RWPE2 (cell line): ENCODE measurements around the gene GAL3ST3.

Experiments used
- ATAC-seq: fragments of 200-7000 bp; cut with Tn5 transposase; 3 replicates; pipeline ENCODE4 v1.9.1; 2021; ENCODE audit warnings: low read depth
- DNase-seq: peaks from one replicate; pipeline ENCODE4 v3.0.0-alpha.2; 2020; ENCODE audit warnings: low spot score
- H3K27ac ChIP-seq: fragments of 450-650 bp; 2 replicates; pipeline ENCODE4 v1.5.1; 2017; ENCODE audit warnings: mild to moderate bottlenecking; ENCODE audit not compliant: poor library complexity, severe bottlenecking
- H3K27me3 ChIP-seq: fragments of 250-450 bp; sonication (Bioruptor Pico); 2 replicates; pipeline ENCODE4 v1.5.1; 2021; ENCODE audit warnings: mild to moderate bottlenecking, moderate library complexity; ENCODE audit not compliant: insufficient read depth, poor library complexity, severe bottlenecking
- H3K36me3 ChIP-seq: fragments of 250-450 bp; sonication (Bioruptor Pico); 2 replicates; pipeline ENCODE4 v1.5.1; 2020; ENCODE audit warnings: low read depth, mild to moderate bottlenecking, moderate library complexity
- H3K4me1 ChIP-seq: fragments of 250-450 bp; sonication (Bioruptor Pico); 2 replicates; pipeline ENCODE4 v1.5.1; 2021; ENCODE audit warnings: mild to moderate bottlenecking, moderate library complexity; ENCODE audit not compliant: insufficient read depth, poor library complexity, severe bottlenecking
- H3K4me3 ChIP-seq: fragments of 250-450 bp; sonication (Bioruptor Pico); 2 replicates; pipeline ENCODE4 v1.5.1; 2021; ENCODE audit warnings: mild to moderate bottlenecking, moderate library complexity; ENCODE audit not compliant: severe bottlenecking
- H3K9me3 ChIP-seq: fragments of 250-450 bp; sonication (Bioruptor Pico); 2 replicates; pipeline ENCODE4 v1.5.1; 2021; ENCODE audit warnings: mild to moderate bottlenecking, moderate library complexity; ENCODE audit not compliant: severe bottlenecking
- TF ChIP-seq, protein P1 (sequence below): fragments of 450-650 bp; IDR thresholded peaks from one replicate; pipeline ENCODE4 v1.5.1; 2017; ENCODE audit warnings: mild to moderate bottlenecking, moderate library complexity; ENCODE audit not compliant: poor library complexity, severe bottlenecking

The GAL3ST3 gene

DNA sequence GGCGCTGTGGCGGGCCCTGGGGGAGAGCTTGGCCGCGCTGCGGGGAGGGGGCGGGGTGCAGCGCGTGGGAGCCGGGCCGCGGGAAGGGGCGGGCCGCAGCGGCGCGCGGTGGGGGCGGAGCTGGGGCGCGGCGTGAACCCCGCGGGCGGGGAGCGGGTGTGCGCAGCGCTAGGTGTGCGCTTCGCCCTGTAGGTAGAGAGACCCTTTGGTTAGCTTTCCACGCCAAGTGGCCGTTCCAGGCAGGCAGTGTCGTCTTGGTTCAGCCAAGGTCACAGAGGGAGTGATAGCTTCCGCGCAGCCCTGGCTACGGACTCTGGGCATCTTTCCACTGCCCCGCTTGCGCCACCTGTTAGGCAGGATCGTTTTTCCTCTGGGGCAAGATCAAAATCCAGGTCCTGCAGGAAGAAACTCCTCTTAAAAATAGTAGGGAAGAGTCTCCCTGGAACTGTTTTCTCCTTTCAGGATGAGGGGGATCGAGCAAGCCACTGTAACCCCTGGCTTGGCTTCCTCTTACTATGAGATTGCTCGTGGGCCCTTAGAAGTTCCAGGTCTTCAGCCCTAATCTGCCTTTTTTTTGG, 46.2 kb downstream of the GAL3ST3 start:
- Histone ChIP-seq H3K4me1 (peaks cover 6% of the 10 kb centered on the region), H3K27ac (peak overlapping the region; percentile 80), H3K36me3 (peaks cover 54% of the 10 kb centered on the region), H3K27me3 (no peaks in the 10 kb centered on the region), H3K4me3 (peak overlapping the region; percentile 69), H3K9me3 (no peaks in the 10 kb centered on the region)
- TF ChIP-seq, protein P1, sequence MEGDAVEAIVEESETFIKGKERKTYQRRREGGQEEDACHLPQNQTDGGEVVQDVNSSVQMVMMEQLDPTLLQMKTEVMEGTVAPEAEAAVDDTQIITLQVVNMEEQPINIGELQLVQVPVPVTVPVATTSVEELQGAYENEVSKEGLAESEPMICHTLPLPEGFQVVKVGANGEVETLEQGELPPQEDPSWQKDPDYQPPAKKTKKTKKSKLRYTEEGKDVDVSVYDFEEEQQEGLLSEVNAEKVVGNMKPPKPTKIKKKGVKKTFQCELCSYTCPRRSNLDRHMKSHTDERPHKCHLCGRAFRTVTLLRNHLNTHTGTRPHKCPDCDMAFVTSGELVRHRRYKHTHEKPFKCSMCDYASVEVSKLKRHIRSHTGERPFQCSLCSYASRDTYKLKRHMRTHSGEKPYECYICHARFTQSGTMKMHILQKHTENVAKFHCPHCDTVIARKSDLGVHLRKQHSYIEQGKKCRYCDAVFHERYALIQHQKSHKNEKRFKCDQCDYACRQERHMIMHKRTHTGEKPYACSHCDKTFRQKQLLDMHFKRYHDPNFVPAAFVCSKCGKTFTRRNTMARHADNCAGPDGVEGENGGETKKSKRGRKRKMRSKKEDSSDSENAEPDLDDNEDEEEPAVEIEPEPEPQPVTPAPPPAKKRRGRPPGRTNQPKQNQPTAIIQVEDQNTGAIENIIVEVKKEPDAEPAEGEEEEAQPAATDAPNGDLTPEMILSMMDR: peak; percentile 25
- no peak for DNase-seq
- peak; percentile 52 for ATAC-seq

DNA sequence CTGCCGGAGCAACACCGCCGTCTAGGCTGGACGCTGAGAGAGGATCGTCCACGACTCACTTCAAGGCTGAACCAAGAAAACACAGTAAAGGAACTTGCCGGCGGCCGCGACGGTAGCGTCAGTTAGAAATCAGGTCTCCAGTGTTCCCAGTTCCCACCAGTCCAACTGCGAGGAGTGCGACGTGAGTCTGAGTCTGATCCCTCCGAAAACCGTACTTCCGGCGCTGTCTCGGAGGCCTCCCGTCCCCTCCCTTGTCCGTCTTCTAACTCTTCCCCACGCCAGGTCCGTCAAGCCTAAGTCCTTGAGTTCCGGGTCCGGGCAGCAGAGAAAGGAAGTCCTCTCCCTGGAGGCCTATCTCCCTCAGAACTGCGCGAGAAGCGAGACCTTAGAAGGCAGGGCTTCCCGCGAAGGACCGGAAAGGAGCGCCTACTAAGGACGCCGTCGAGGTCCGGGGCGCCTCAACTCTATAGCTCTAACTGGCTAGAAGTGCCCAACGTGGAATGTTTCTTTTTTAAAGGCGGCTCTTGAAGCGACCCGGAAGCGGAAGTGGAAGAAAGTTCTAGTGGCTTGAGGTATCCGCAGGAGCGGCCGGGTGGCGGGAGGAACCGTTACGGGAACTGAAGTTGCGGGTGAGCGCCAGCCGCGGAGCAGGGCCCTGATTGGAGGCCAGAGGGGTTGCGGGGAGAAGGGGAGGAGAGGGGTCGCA, 46.9 kb downstream of the GAL3ST3 start, which contains the start of the genes BANF1 and EIF1AD:
BANF1 (plus strand) TSS at position 562 of the 706 bp plus-strand sequence. CDS start 748 bp downstream, outside the sequence.
EIF1AD (minus strand) TSS at position 216 of the 706 bp plus-strand sequence. CDS start 1,768 bp downstream, outside the sequence.
- Histone ChIP-seq H3K4me3 (peak within 1 kb of the TSS; percentile 69), H3K36me3 (peaks cover 60% of the 10 kb centered on the region), H3K4me1 (peaks cover 6% of the 10 kb centered on the region), H3K27me3 (no peaks in the 10 kb centered on the region), H3K27ac (peak within 1 kb of the TSS; percentile 80), H3K9me3 (no peaks in the 10 kb centered on the region)
- TF ChIP-seq, protein P1: no peak
- DNase-seq (peak; percentile 94), ATAC-seq (peak; percentile 89)

DNA sequence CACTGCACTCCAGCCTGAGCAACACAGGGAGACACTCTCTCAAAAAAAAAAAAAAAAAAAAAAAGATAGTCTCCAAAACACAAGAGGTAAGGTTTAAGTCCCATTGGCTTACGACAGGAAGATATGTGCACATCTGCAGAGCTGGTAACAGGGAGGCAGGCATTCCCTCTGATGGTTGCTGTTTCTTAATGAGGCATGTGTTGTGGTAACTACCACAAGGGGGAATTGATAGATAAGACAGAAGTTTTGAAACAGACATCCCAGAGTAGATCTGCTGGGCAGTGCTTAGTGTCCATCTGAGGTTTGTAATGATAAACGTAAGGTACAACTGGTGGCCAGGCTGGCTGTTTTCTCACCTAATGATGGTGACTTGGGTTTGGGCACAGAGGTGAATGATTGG, 51.7 kb downstream of the GAL3ST3 start:
- H3K36me3 ChIP-seq: peaks cover 37% of the 10 kb centered on the region
- DNase-seq: no peak
- no peak overlapping the region for H3K4me3 ChIP-seq
- TF ChIP-seq, protein P1: no peak
- H3K27ac ChIP-seq: no peak overlapping the region
- peaks cover 6% of the 10 kb centered on the region for H3K4me1 ChIP-seq
- ATAC-seq: no peak
- H3K9me3 ChIP-seq: no peaks in the 10 kb centered on the region
- no peaks in the 10 kb centered on the region for H3K27me3 ChIP-seq

DNA sequence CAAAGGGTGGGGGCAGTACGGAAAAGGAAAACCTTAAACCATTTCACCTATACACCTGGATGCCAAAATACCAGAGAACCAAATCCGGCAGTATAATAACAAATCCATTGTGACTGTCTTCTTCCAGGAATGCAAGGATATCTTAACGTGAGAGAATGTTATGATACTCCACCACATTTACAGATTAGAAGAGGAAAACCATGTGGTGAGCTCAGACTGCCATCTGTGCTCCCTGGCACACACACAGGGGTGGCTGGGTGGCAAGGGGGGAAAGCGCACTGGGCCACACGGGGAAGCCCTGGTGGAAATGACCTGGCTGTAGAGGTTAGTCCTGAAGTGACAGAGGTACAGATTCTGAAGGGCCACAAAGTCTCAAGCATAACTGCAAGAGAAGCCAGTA, 56.9 kb downstream of the GAL3ST3 start:
- ATAC-seq: no peak
- Histone ChIP-seq H3K36me3 (peaks cover 5% of the 10 kb centered on the region), H3K4me1 (no peaks in the 10 kb centered on the region), H3K4me3 (no peak overlapping the region), H3K27me3 (no peaks in the 10 kb centered on the region), H3K9me3 (no peaks in the 10 kb centered on the region), H3K27ac (no peak overlapping the region)
- DNase-seq: no peak
- TF ChIP-seq, protein P1: no peak
